Myocyte (in vitro differentiated cells): ENCODE measurements around the gene TSPYL6. TPM values are rescaled to one million over a fixed set of nuclear protein-coding genes. Genes with fewer than 3 reads are reported as not detected.

Experiments used
- DNase-seq: peaks from one replicate; pipeline ENCODE4 v3.0.0-alpha.2; 2012; ENCODE audit warnings: low read depth
- total RNA-seq: library from RNA; depleted of rRNA; stranded (reverse); fragments of >200 nt; gene quantifications from 2 replicates; pipeline ENCODE4 v1.2.3, GENCODE V29; 2014

Gene TSPYL6
- total RNA-seq, 1 donor from 2014 or later, result not detected

GRCh38 chr2:54206596-54206995, 49.4 kb downstream of the TSPYL6 start:
- peak; percentile 68 for DNase-seq

- no peak for DNase-seq
Observed at GRCh38 chr2:54204476-54204875, 51.6 kb downstream of the TSPYL6 start.

Other genes with a start within 250 kb of the TSPYL6 start
- 46.7 and 58.4 TPM in 2 replicates for gene ACYP2, start 140.6 kb downstream of the TSPYL6 start, total RNA-seq
- 277 and 308 TPM in 2 replicates for gene SPTBN1, start 200.1 kb upstream of the TSPYL6 start, total RNA-seq